CD4-positive, CD25-positive, alpha-beta regulatory T cell (primary cell): ENCODE data around the gene HUNK. TPM values are rescaled to one million over a fixed set of nuclear protein-coding genes. Genes with fewer than 3 reads are reported as not detected.

Experiments used
- ATAC-seq, 2 donors: fragments of 150-1000 bp; cut with Tn5 transposase; one replicate each; pipeline ENCODE4 v1.10.0; 2021; ENCODE audit warnings: low read depth in 2 of 2, moderate number of reproducible peaks in 2 of 2, moderate library complexity in 1 of 2
- DNase-seq, 3 donors: peaks; one replicate each; pipeline versions ENCODE4 v3.0.0 to v3.0.0-alpha.2; 2012 to 2022; ENCODE audit warnings: mixed read lengths in 1 of 3
- H3K27ac ChIP-seq: one replicate; pipeline ENCODE4 v1.7.0; 2013; ENCODE audit warnings: mild to moderate bottlenecking, low read length; ENCODE audit not compliant: insufficient read depth, poor library complexity, severe bottlenecking
- H3K27me3 ChIP-seq: one replicate; pipeline ENCODE4 v1.7.0; 2013; ENCODE audit warnings: low read length; ENCODE audit not compliant: control insufficient read depth, insufficient read depth
- H3K36me3 ChIP-seq: one replicate; pipeline ENCODE4 v1.7.0; 2013; ENCODE audit warnings: mild to moderate bottlenecking, low read length, moderate library complexity; ENCODE audit not compliant: control insufficient read depth, insufficient read depth
- H3K4me1 ChIP-seq: 2 replicates; pipeline ENCODE4 v1.7.0; 2013; ENCODE audit warnings: mild to moderate bottlenecking, low read length; ENCODE audit not compliant: insufficient read depth, control insufficient read depth, poor library complexity, severe bottlenecking
- H3K4me3 ChIP-seq: one replicate; pipeline ENCODE4 v1.7.0; 2013; ENCODE audit warnings: low read depth, mild to moderate bottlenecking, low read length, moderate library complexity
- H3K9me3 ChIP-seq, 2 experiments: 1 replicate in 1 of 2; 2 replicates in 1 of 2; pipeline ENCODE4 v1.7.0; 2013; ENCODE audit warnings: low read length in 2 of 2, mild to moderate bottlenecking in 1 of 2, moderate library complexity in 1 of 2; ENCODE audit not compliant: control insufficient read depth in 2 of 2
- H3K27ac Mint-ChIP-seq, 3 donors: one replicate each; pipeline ENCODE4 v1.8.0; 2020 to 2022; ENCODE audit warnings: mild to moderate bottlenecking in 3 of 3, mixed read lengths in 3 of 3, moderate library complexity in 2 of 3
- H3K27me3 Mint-ChIP-seq: one replicate; pipeline ENCODE4 v1.8.0; 2022; ENCODE audit warnings: mild to moderate bottlenecking, mixed read lengths
- H3K36me3 Mint-ChIP-seq: one replicate; pipeline ENCODE4 v1.8.0; 2020; ENCODE audit warnings: mixed read lengths
- H3K4me1 Mint-ChIP-seq, 4 donors: one replicate each; pipeline ENCODE4 v1.8.0; 2020 to 2022; ENCODE audit warnings: mixed read lengths in 4 of 4, mild to moderate bottlenecking in 1 of 4
- H3K4me3 Mint-ChIP-seq, 4 donors: one replicate each; pipeline ENCODE4 v1.8.0; 2020 to 2022; ENCODE audit warnings: mild to moderate bottlenecking in 4 of 4, mixed read lengths in 4 of 4, moderate library complexity in 3 of 4
- H3K9me3 Mint-ChIP-seq, 7 donors: one replicate each; pipeline ENCODE4 v1.8.0; 2020 to 2022; ENCODE audit warnings: mixed read lengths in 7 of 7, mild to moderate bottlenecking in 3 of 7, moderate library complexity in 2 of 7
- polyA plus RNA-seq, 4 donors: library from polyadenylated mRNA; unstranded; fragments of 300-500 nt; fragmentation: Illumina TruSeq; gene quantifications; one replicate each; pipeline ENCODE4 v1.2.3, GENCODE V29; 2021
- total RNA-seq: library from RNA; stranded (reverse); gene quantifications from one replicate; pipeline ENCODE4 v1.2.3, GENCODE V29; 2022

Gene HUNK
- total and polyA plus RNA-seq, 5 donors from 2014 or later, result not detected

DNA sequence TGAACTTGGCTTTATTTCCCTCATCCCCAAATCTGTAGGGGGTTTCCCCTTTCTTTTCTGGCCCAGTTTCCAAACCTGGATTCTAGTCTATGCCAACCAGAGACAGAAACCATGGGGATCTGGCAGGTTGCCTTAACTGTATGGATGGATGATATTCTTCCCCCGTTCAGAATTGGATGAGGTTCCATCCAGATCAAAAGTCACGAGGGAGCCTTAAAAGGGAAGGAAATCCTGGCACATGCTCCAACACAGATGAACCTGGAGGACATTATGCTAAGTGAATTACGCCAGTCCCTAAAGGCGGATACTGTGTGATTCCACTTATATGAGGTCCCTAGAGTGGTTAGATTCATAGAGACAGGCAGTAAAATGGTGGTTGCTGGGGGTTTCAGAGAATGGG, 124.4 kb downstream of the HUNK start:
- DNase-seq (no peak), ATAC-seq (no peak)
- H3K9me3 ChIP-seq, result no peaks in the 10 kb centered on the region
- Mint-ChIP-seq H3K4me3 (no peak overlapping the region), H3K9me3 (no peaks in the 10 kb centered on the region), H3K4me1 (no peaks in the 10 kb centered on the region), H3K36me3 (no peaks in the 10 kb centered on the region), H3K27me3 (no peaks in the 10 kb centered on the region), H3K27ac (peak overlapping the region in 1 of 3 donors; percentile 48)
- no peak overlapping the region for H3K27ac ChIP-seq
- H3K4me3 ChIP-seq, result no peak overlapping the region
- H3K4me1 ChIP-seq, result no peaks in the 10 kb centered on the region
- no peaks in the 10 kb centered on the region for H3K27me3 ChIP-seq
- no peaks in the 10 kb centered on the region for H3K36me3 ChIP-seq

DNA sequence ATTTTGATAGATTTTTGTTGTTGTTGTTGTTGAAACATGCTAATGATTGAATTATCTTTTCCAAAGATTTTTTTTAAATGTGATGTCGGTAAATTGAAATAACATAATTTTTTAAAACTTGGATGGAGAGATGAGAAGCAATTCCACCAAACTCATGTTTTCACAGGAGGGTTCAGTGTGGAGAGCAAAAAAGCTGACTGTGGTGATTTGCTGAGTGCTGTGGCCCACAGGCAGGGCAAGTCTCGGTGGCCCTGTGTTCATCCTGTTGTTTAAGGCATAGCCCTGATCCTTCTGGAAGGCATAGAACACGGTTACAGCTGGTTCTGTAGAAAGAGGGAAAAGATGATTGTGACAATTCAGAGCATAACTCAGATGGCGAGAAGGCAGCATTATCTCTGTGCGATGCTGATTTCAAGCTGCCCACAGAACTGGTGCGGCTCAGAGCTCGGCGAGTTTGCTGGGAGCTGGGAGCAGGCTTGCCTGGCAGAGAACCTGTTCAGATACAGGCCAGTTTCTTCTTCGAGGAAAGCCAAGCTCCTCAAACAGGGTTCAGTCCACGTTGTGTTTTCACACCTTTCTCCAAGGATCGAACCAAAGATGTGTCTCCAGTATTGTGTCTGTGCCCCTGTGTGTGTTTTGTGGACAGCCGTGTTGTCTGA, 127.1 kb downstream of the HUNK start:
- Mint-ChIP-seq H3K4me3 (no peak overlapping the region), H3K4me1 (no peaks in the 10 kb centered on the region), H3K27ac (no peak overlapping the region), H3K36me3 (no peaks in the 10 kb centered on the region), H3K27me3 (no peaks in the 10 kb centered on the region), H3K9me3 (no peaks in the 10 kb centered on the region)
- Histone ChIP-seq H3K27ac (no peak overlapping the region), H3K36me3 (no peaks in the 10 kb centered on the region), H3K4me3 (no peak overlapping the region), H3K4me1 (no peaks in the 10 kb centered on the region), H3K9me3 (no peaks in the 10 kb centered on the region), H3K27me3 (no peaks in the 10 kb centered on the region)
- no peak for ATAC-seq
- no peak for DNase-seq

DNA sequence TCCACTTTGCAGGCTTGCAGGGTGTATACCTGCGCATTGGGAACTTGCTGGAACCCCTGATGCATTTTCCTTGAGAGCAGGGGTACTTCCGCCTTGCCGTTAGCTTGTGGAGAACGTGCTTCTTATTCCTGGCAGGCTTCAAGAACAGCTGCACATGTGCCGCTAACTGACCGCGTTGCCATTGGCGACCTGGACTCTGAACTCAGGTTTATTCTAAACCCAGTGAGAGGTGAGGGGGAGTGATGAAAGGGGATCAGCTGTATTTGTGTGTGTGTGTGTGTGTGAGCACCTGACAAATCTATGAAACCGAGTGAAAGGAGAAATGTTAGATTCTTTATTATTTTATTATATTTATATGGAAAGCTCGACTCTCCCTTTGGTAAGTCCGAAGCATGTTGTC, 128.6 kb downstream of the HUNK start:
- H3K4me3 ChIP-seq, result no peak overlapping the region
- no peak overlapping the region for H3K4me3 Mint-ChIP-seq
- H3K4me1 ChIP-seq, result no peaks in the 10 kb centered on the region
- no peak for DNase-seq
- H3K27me3 ChIP-seq, result no peaks in the 10 kb centered on the region
- no peaks in the 10 kb centered on the region for H3K4me1 Mint-ChIP-seq
- H3K27ac Mint-ChIP-seq, result no peak overlapping the region
- H3K27me3 Mint-ChIP-seq, result no peaks in the 10 kb centered on the region
- H3K9me3 Mint-ChIP-seq, result peaks cover 0 to 1% (median 0%) of the 10 kb centered on the region in 7 donors
- no peaks in the 10 kb centered on the region for H3K9me3 ChIP-seq
- no peaks in the 10 kb centered on the region for H3K36me3 ChIP-seq
- no peak overlapping the region for H3K27ac ChIP-seq
- no peak for ATAC-seq
- no peaks in the 10 kb centered on the region for H3K36me3 Mint-ChIP-seq

DNA sequence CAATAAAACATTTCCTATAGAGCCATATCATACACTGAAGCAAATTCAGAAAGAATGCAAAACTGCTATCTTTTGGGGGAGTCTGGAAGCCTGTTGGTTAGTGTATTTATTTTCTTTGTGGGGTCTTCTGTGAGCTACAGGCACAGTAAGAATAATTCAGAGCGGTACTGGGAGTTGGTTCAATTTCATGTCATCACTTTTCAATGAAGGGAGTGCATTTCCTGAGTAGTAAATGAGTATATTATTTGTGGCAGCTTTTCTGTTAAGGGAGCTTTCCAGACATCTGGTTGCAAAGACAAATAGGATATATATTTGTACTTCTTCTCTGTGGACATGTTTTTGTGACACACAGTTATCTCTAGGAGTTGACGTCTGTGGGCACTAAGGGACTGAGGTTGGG, 130.6 kb downstream of the HUNK start:
- no peaks in the 10 kb centered on the region for H3K36me3 ChIP-seq
- Mint-ChIP-seq H3K27me3 (no peaks in the 10 kb centered on the region), H3K9me3 (peaks cover 0 to 1% (median 0%) of the 10 kb centered on the region in 7 donors), H3K4me3 (no peak overlapping the region), H3K4me1 (no peaks in the 10 kb centered on the region), H3K36me3 (no peaks in the 10 kb centered on the region), H3K27ac (no peak overlapping the region)
- H3K27me3 ChIP-seq, result no peaks in the 10 kb centered on the region
- H3K4me1 ChIP-seq, result no peaks in the 10 kb centered on the region
- no peaks in the 10 kb centered on the region for H3K9me3 ChIP-seq
- no peak overlapping the region for H3K4me3 ChIP-seq
- no peak for ATAC-seq
- DNase-seq, result no peak
- no peak overlapping the region for H3K27ac ChIP-seq

DNA sequence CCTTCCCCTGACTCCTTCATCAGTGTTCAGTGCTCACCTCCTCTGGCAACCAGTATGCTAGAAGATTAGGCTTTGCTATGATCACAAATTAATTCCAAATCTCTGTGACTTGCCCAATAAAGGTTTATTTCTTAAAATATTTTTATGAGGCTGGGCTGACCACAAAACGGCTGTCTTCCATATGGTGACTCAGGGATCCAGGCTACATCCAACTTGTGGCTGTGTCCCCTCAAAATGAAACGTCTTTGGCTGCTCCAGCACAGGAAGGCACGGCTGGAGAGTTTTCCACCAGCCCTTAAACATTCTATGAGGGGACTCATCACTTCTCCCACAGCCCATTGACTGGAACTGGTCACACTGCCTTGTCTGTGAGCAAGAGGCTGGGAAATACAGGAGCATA, 131.5 kb downstream of the HUNK start:
- no peaks in the 10 kb centered on the region for H3K27me3 ChIP-seq
- peaks cover 0 to 1% (median 0%) of the 10 kb centered on the region in 7 donors for H3K9me3 Mint-ChIP-seq
- H3K4me1 Mint-ChIP-seq, result no peaks in the 10 kb centered on the region
- H3K36me3 Mint-ChIP-seq, result no peaks in the 10 kb centered on the region
- H3K36me3 ChIP-seq, result no peaks in the 10 kb centered on the region
- DNase-seq (no peak), ATAC-seq (no peak)
- no peak overlapping the region for H3K27ac Mint-ChIP-seq
- no peak overlapping the region for H3K4me3 ChIP-seq
- no peak overlapping the region for H3K27ac ChIP-seq
- H3K4me3 Mint-ChIP-seq, result no peak overlapping the region
- H3K4me1 ChIP-seq, result no peaks in the 10 kb centered on the region
- no peaks in the 10 kb centered on the region for H3K27me3 Mint-ChIP-seq
- H3K9me3 ChIP-seq, result no peaks in the 10 kb centered on the region

DNA sequence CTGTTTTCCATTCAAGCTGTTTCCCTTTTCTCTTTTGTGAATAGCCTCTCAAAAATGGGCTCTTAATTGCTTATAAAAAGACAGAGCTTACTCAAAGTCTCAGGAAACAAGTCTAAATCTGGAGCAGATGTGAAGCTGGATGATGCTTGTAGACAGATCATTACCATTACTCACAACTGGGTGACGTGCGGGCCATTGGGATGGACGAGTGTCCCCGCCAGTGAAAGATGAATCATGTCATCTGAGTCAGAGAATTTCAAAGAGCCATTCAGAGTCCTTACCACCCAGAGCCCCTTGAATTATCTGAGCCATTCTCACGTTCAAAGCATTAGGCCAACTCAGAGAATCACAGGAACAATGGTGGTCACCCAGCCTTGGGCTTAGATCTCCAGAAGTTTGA, 134.6 kb downstream of the HUNK start:
- Mint-ChIP-seq H3K4me1 (no peaks in the 10 kb centered on the region), H3K27me3 (no peaks in the 10 kb centered on the region), H3K27ac (no peak overlapping the region), H3K4me3 (no peak overlapping the region), H3K36me3 (no peaks in the 10 kb centered on the region), H3K9me3 (peaks cover 0 to 5% (median 0%) of the 10 kb centered on the region in 7 donors)
- Histone ChIP-seq H3K27ac (no peak overlapping the region), H3K36me3 (no peaks in the 10 kb centered on the region), H3K27me3 (no peaks in the 10 kb centered on the region), H3K4me3 (no peak overlapping the region), H3K4me1 (no peaks in the 10 kb centered on the region), H3K9me3 (no peaks in the 10 kb centered on the region)
- DNase-seq (no peak), ATAC-seq (no peak)

DNA sequence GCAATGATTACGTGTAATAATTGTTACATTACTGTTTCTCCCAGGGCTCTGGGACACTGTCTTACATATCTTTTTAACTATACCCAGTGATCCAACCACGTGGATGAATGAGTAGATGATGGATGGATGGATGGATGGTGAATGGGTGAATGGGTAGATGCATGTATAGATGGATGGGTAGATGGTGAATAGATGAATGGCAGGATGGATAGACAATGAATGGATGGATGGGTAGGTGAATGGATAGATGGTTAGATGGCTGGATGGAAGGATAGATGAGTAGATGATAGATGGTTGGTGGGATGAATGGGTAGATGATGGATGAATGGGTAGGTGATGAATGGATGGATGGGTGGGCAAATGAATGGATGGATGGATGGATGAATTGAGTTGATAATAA, 135.9 kb downstream of the HUNK start:
- no peaks in the 10 kb centered on the region for H3K27me3 Mint-ChIP-seq
- H3K27ac Mint-ChIP-seq, result no peak overlapping the region
- H3K4me3 Mint-ChIP-seq, result no peak overlapping the region
- Histone ChIP-seq H3K4me1 (no peaks in the 10 kb centered on the region), H3K9me3 (no peaks in the 10 kb centered on the region), H3K27ac (no peak overlapping the region), H3K4me3 (no peak overlapping the region), H3K27me3 (no peaks in the 10 kb centered on the region), H3K36me3 (no peaks in the 10 kb centered on the region)
- ATAC-seq (no peak), DNase-seq (no peak)
- peaks cover 0 to 5% (median 0%) of the 10 kb centered on the region in 7 donors for H3K9me3 Mint-ChIP-seq
- no peaks in the 10 kb centered on the region for H3K4me1 Mint-ChIP-seq
- H3K36me3 Mint-ChIP-seq, result no peaks in the 10 kb centered on the region

DNA sequence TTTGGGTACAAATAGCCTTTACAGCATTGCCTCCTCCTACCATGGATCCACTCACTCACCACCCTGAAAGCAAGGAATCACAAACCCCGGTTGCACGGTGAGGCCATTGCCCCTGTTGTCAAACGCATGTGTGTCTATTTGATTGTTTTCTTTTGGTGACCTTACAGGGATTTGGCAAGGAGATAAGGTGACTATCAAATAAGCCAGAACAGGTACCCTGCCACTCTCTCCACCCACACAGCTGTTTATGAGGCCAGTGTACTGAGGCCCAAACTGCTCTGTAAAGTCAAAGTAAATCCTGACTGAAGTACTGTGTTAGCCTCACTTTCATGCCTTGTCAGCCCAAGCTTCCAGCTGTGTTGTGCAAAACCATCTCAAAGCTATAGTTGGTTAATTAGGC, 136.4 kb downstream of the HUNK start:
- Histone ChIP-seq H3K9me3 (no peaks in the 10 kb centered on the region), H3K27ac (no peak overlapping the region), H3K27me3 (no peaks in the 10 kb centered on the region), H3K36me3 (no peaks in the 10 kb centered on the region), H3K4me1 (no peaks in the 10 kb centered on the region), H3K4me3 (no peak overlapping the region)
- peaks cover 0 to 5% (median 0%) of the 10 kb centered on the region in 7 donors for H3K9me3 Mint-ChIP-seq
- no peak overlapping the region for H3K4me3 Mint-ChIP-seq
- no peak for DNase-seq
- no peak overlapping the region for H3K27ac Mint-ChIP-seq
- H3K36me3 Mint-ChIP-seq, result no peaks in the 10 kb centered on the region
- no peaks in the 10 kb centered on the region for H3K27me3 Mint-ChIP-seq
- ATAC-seq, result no peak
- H3K4me1 Mint-ChIP-seq, result no peaks in the 10 kb centered on the region
